ENCODE data around the gene FAM13A.
A peak's percentile ranks its signal among the peaks of the same experiment; 100 is the strongest.

Gene FAM13A

DNA sequence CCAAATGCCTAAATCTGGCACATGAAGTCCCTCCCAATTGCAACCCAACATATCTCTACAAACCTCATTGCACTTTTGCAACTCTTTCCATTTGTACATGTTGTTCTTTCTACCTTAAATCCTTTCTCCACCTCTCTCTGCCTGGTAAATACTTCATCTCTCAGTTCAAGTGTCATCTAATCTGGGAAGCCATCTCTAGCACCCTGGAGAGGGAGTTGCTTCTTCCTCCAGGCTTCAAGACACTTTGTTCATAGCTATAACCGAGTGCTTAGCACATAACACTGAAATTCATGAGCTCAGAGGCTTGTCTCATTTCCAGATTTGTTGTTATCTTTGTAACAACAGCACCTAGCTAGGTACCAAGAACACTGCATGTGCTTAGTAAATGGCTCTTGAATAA, 244.6 kb downstream of the FAM13A start:
- DNase-seq (ENCODE audit: low spot score) = no peak

DNA sequence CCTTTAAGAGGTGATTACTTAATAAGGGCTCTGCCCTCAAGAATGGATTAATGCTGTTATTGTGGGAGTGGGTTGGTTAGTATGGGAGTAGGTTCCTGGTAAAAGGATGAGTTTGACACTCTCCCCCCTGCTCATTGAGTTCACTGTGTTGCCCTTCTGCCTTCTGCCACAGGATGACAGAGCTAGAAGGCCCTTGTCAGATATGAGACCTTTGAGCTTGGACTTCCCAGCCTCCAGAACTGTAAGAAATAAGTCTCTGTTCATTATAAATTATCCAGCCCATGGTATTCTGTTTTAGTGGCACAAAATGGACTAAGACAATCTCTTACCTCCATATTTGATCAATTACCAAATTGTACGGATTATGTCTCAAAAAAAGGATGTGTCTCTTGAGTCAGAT, 245.1 kb downstream of the FAM13A start:
- DNase-seq (ENCODE audit: low spot score) = no peak

- DNase-seq (ENCODE audit: low spot score) = no peak
These were observed 246.7 kb downstream of the FAM13A start for GRCh38 chr4:88810325-88810724.

- DNase-seq (ENCODE audit: low spot score) = no peak
These were observed 247.3 kb downstream of the FAM13A start for GRCh38 chr4:88809576-88810219.

GRCh38 chr4:88809101-88809500, 247.9 kb downstream of the FAM13A start:
- DNase-seq (ENCODE audit: low spot score) = no peak

GRCh38 chr4:88807499-88807898, 249.5 kb downstream of the FAM13A start:
- DNase-seq (ENCODE audit: low spot score) = no peak

DNA sequence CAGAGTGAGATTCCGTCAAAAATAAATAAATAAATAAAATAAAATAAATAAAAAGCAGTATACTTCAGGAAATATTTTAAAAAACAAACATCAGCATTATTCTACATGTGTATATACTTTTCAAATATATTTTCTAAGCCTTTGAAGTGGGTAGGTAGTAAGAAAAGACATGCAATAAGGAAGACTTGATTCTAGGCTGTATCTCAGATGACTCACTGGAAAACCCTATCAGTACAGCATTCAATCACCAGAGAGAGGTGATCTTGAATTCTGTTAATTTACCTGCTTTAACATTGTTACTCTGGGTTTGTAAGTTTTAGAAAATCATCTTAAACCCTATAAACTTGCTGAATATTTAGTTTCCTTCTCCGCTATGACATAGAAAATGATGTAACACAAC, 252.8 kb downstream of the FAM13A start:
- no peak for DNase-seq (ENCODE audit: low spot score)

GRCh38 chr4:88803600-88804096, 253.3 kb downstream of the FAM13A start:
- DNase-seq (ENCODE audit: low spot score) = peak; percentile 87

- DNase-seq (ENCODE audit: low spot score) = no peak
These were observed 254.2 kb downstream of the FAM13A start for GRCh38 chr4:88802585-88803286.

- DNase-seq (ENCODE audit: low spot score) = no peak
These were observed 254.8 kb downstream of the FAM13A start for GRCh38 chr4:88802138-88802537.

- DNase-seq (ENCODE audit: low spot score) = peak; percentile 42
These were observed 257.1 kb downstream of the FAM13A start for GRCh38 chr4:88799900-88800299.

DNA sequence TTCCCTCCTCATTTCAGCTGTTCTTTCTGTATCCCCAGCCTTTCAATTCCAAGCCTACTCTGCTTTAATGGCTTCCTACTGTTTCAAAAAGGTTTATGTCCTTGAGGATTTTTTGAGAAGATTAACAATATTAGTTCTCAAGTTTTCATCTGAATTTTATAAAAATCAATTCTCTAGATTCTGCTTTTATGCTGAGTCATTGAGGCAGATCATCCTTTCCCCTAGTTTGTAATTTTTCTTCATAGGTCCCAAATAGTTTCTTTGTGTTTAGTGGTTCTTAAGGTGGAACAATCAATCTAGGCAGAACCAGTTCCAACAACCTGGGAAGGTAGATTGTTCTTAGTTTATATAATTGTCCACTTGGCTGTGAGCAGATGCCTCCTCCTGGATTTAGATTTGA, 259.3 kb downstream of the FAM13A start:
- no peak for DNase-seq (ENCODE audit: low spot score)

- DNase-seq (ENCODE audit: low spot score) = no peak
These were observed 260.4 kb downstream of the FAM13A start for GRCh38 chr4:88796545-88796944.

- no peak for DNase-seq (ENCODE audit: low spot score)
These were observed 262.0 kb downstream of the FAM13A start for GRCh38 chr4:88794952-88795351.

GRCh38 chr4:88794087-88794690, 262.8 kb downstream of the FAM13A start:
- DNase-seq (ENCODE audit: low spot score) = no peak

- DNase-seq (ENCODE audit: low spot score) = peak; percentile 64
These were observed 263.5 kb downstream of the FAM13A start for GRCh38 chr4:88793475-88793874.

- DNase-seq (ENCODE audit: low spot score) = no peak
These were observed 264.2 kb downstream of the FAM13A start for GRCh38 chr4:88792821-88793220.

DNA sequence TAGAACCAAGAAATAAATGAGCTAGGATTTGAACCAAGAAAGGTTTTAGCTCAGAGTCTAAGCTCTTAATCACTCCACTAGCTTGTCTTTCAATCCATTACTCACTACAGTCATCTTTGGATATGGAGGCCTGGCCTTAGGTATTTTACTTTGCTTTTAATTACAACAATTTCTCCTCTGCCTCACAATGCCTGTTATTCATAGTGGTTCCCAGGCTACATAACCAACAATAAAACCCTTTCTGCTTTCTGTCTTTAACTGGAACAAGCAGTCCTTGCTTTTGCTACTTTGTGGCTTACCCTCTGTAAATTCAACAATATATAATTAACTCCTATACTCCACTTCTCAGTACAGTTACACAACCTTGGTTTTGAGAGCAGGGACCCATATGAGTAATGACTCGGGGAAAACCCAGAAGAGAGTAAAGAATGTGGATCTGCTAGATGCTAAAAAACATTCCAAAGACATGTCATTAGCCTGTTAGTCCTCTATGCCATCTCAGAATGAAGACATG, 264.7 kb downstream of the FAM13A start:
- peak; percentile 48 for DNase-seq (ENCODE audit: low spot score)

GRCh38 chr4:88791274-88791673, 265.7 kb downstream of the FAM13A start:
- DNase-seq (ENCODE audit: low spot score) = no peak

- no peak for DNase-seq (ENCODE audit: low spot score)
These were observed 268.1 kb downstream of the FAM13A start for GRCh38 chr4:88788895-88789294.

GRCh38 chr4:88788424-88788823, 268.6 kb downstream of the FAM13A start:
- DNase-seq (ENCODE audit: low spot score) = no peak

- no peak for DNase-seq (ENCODE audit: low spot score)
These were observed 271.0 kb downstream of the FAM13A start for GRCh38 chr4:88786011-88786410.

GRCh38 chr4:88780389-88780788, 276.6 kb downstream of the FAM13A start:
- no peak for DNase-seq (ENCODE audit: low spot score)

Measured in activated CD4-positive, alpha-beta T cell treated with anti-CD3 and anti-CD28 coated beads, Interleukin-2, Interleukin-4, amounts not matched to agents 100 ng/mL and 50 ng/mL, durations not matched to agents 16 hours and 8 hours (primary cell).